Activated CD4-positive, alpha-beta T cell treated with anti-CD3 and anti-CD28 coated beads for 48 hours (primary cell): Measurements from ENCODE around the gene CNTNAP2.
"Not testable (repeated sequence)": the region's sequence is repeated elsewhere in the genome, so short reads cannot be mapped to it uniquely, and the experiment has no call there.

ENCODE experiments used
- DNase-seq: peaks from one replicate; pipeline ENCODE4 v3.0.0-alpha.2; 2020

The CNTNAP2 gene

GRCh38 chr7:147700702-147701101 is 1584.1 kb downstream of the CNTNAP2 start:
- DNase-seq: no peak

GRCh38 chr7:147707926-147708325 is 1591.3 kb downstream of the CNTNAP2 start:
- no peak for DNase-seq

GRCh38 chr7:147708871-147709270 is 1592.3 kb downstream of the CNTNAP2 start:
- no peak for DNase-seq

- DNase-seq: no peak
Measured at GRCh38 chr7:147711447-147711846, 1594.8 kb downstream of the CNTNAP2 start.

GRCh38 chr7:147721962-147722830 is 1605.6 kb downstream of the CNTNAP2 start:
- no peak for DNase-seq

- DNase-seq: no peak
Measured at GRCh38 chr7:147723536-147723935, 1606.9 kb downstream of the CNTNAP2 start.

GRCh38 chr7:147731311-147731710 is 1614.7 kb downstream of the CNTNAP2 start:
- no peak for DNase-seq

GRCh38 chr7:147737559-147738214 is 1621.1 kb downstream of the CNTNAP2 start:
- DNase-seq: not testable (repeated sequence)

GRCh38 chr7:147742301-147742700 is 1625.7 kb downstream of the CNTNAP2 start:
- DNase-seq: no peak

- DNase-seq: no peak
Measured at GRCh38 chr7:147756300-147756699, 1639.7 kb downstream of the CNTNAP2 start.

- DNase-seq: no peak
Measured at GRCh38 chr7:147759327-147759943, 1642.8 kb downstream of the CNTNAP2 start.

GRCh38 chr7:147765301-147765700 is 1648.7 kb downstream of the CNTNAP2 start:
- DNase-seq: no peak

- DNase-seq: no peak
Measured at GRCh38 chr7:147771344-147771743, 1654.7 kb downstream of the CNTNAP2 start.

- DNase-seq: no peak
Measured at GRCh38 chr7:147774461-147774860, 1657.9 kb downstream of the CNTNAP2 start.

- DNase-seq: no peak
Measured at GRCh38 chr7:147775516-147776284, 1659.1 kb downstream of the CNTNAP2 start.

- no peak for DNase-seq
Measured at GRCh38 chr7:147777309-147777708, 1660.7 kb downstream of the CNTNAP2 start.

- DNase-seq: no peak
Measured at GRCh38 chr7:147779949-147780348, 1663.3 kb downstream of the CNTNAP2 start.

GRCh38 chr7:147796581-147796980 is 1680.0 kb downstream of the CNTNAP2 start:
- DNase-seq: no peak

GRCh38 chr7:147798001-147798400 is 1681.4 kb downstream of the CNTNAP2 start:
- no peak for DNase-seq

- not testable (repeated sequence) for DNase-seq
Measured at GRCh38 chr7:147801762-147802161, 1685.2 kb downstream of the CNTNAP2 start.

- no peak for DNase-seq
Measured at GRCh38 chr7:147803151-147803550, 1686.5 kb downstream of the CNTNAP2 start.

- no peak for DNase-seq
Measured at GRCh38 chr7:147803606-147804005, 1687.0 kb downstream of the CNTNAP2 start.

- DNase-seq: no peak
Measured at GRCh38 chr7:147804032-147804431, 1687.4 kb downstream of the CNTNAP2 start.
